Measurements from ENCODE around the gene LYSMD4.

DNA sequence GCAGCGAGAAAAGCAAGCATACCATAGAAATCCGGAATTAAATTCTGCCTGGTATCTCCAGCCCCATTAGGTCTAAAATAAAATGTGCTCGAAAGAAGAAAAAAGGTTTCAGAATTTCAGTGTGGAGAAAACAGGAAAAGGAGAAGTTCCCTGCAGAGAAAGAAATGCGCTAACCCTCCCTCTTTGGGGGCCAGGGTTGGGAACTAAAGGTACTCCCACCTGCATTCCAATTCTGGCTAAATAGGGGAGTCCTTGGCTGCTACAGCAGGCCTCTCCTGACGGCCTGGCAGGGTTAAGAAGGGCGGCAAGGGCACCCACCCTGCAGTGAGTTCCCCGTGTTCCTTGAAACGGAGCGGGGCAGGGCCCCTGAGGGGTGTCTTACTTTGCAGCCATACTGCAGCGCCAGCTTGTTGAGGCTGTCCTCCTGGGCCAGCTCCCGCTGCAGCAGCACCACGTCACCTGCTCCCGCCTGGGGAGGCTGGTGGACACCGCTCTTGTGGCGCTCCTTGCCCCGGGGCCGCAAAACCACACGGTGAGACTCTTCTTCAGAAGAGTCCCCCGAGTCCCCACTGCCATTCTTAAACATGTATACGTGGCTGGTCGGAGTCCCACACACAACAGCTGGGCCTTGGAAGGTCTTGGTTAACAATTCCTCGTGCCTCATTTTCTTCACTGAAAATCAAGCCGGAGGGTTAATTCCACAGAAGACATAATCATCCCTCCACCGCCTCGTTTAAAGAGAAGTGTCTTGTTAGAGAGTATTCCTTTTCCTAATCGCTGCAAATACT lies 1.7 kb downstream of the LYSMD4 start:
- no peak for TF ChIP-seq EZH2 (IDR thresholded peaks at IDR 0.05; ENCODE audit: low read length, missing control alignments)
- TF ChIP-seq, protein P1, sequence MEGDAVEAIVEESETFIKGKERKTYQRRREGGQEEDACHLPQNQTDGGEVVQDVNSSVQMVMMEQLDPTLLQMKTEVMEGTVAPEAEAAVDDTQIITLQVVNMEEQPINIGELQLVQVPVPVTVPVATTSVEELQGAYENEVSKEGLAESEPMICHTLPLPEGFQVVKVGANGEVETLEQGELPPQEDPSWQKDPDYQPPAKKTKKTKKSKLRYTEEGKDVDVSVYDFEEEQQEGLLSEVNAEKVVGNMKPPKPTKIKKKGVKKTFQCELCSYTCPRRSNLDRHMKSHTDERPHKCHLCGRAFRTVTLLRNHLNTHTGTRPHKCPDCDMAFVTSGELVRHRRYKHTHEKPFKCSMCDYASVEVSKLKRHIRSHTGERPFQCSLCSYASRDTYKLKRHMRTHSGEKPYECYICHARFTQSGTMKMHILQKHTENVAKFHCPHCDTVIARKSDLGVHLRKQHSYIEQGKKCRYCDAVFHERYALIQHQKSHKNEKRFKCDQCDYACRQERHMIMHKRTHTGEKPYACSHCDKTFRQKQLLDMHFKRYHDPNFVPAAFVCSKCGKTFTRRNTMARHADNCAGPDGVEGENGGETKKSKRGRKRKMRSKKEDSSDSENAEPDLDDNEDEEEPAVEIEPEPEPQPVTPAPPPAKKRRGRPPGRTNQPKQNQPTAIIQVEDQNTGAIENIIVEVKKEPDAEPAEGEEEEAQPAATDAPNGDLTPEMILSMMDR (conservative IDR thresholded peaks at IDR 0.05 in 1 of 2, IDR thresholded peaks at IDR 0.05 in 1 of 2; ENCODE audit: low read depth in 1 of 2, low read length in 2 of 2) = no peak

All from fibroblast of lung (primary cell).